K562 (cell line): ENCODE results near the gene TMEM43. TPM values are rescaled to one million over a fixed set of nuclear protein-coding genes. Genes with fewer than 3 reads are reported as not detected.
A peak's percentile ranks its signal among the peaks of the same experiment; 100 is the strongest.

Experiments used
- ARNT ChIP-seq, 2 experiments: fragments of 450-650 bp; IDR thresholded peaks; 2 replicates each; pipeline ENCODE4 v1.6.1; 2016; ENCODE audit warnings: mild to moderate bottlenecking in 1 of 2
- BHLHE40 ChIP-seq: IDR thresholded peaks from 2 replicates; pipeline ENCODE4 v1.6.1; 2011; ENCODE audit warnings: low read length, improper control_type of control experiment
- CTBP1 ChIP-seq: fragments of 450-650 bp; IDR thresholded peaks from 2 replicates; pipeline ENCODE4 v1.6.1; 2016; ENCODE audit warnings: borderline replicate concordance
- MECOM ChIP-seq: fragments of 250-450 bp; sonication (Bioruptor Pico); IDR thresholded peaks from 2 replicates; pipeline ENCODE4 v1.8.0; 2022; ENCODE audit warnings: inconsistent platforms
- NCOA1 ChIP-seq: fragments of 450-650 bp; IDR thresholded peaks from 2 replicates; pipeline ENCODE4 v1.6.1; 2016; ENCODE audit warnings: low read depth
- NFE2 ChIP-seq: IDR thresholded peaks from 2 replicates; pipeline ENCODE4 v1.6.1; 2014; ENCODE audit warnings: antibody characterized with exemption, low read depth
- SMARCA4 ChIP-seq: fragments of 450-650 bp; IDR thresholded peaks from 2 replicates; pipeline ENCODE4 v1.6.1; 2016
- ZC3H11A ChIP-seq: IDR thresholded peaks from 2 replicates; pipeline ENCODE4 v1.6.1; 2012; ENCODE audit warnings: low read depth, low read length, improper control_type of control experiment
- ZNF121 ChIP-seq: sonication (generic); formaldehyde crosslinking; conservative IDR thresholded peaks from 2 replicates; pipeline ENCODE4 v1.8.0; 2022; ENCODE audit warnings: missing genetic modification reagents
- polyA plus RNA-seq, 8 experiments: library from polyadenylated mRNA; depleted of rRNA in 4 of 8; stranded (reverse) in 5 of 8; unstranded in 3 of 8; fragments of >200 nt; fragmentation: Nextera tagmentation in 2 of 8; fragmentation: Illumina TruSeq in 1 of 8; extraction: Ambion mirVana in 2 of 8; extraction: Trizol in 1 of 8; gene quantifications; 2 replicates each; pipeline versions ENCODE4 v1.2.1 to v1.2.3, GENCODE V29; 2011 to 2014; ENCODE audit warnings: inconsistent platforms in 1 of 8, missing spikeins in 1 of 8
- total RNA-seq, 7 experiments: library from RNA; depleted of rRNA in 6 of 7; stranded (reverse); fragments of >200 nt in 6 of 7; fragmentation: Illumina TruSeq in 2 of 7; extraction: Trizol in 2 of 7; gene quantifications; 2 replicates each; pipeline versions ENCODE4 v1.2.1 to v1.2.3, GENCODE V29; 2011 to 2021; ENCODE audit warnings: low replicate concordance in 1 of 7
- TF ChIP-seq, protein P1 (sequence below): fragments of 450-650 bp; IDR thresholded peaks from 2 replicates; pipeline ENCODE4 v1.6.1; 2016; ENCODE audit warnings: low read depth, mild to moderate bottlenecking, moderate library complexity
- TF ChIP-seq, protein P2 (sequence below): fragments of 200-800 bp; sonication (Bioruptor generic); IDR thresholded peaks from 2 replicates; pipeline ENCODE4 v1.6.1; 2017; ENCODE audit warnings: missing genetic modification characterization, missing compliant biosample characterization
- TF ChIP-seq, protein P3 (sequence below): sonication (generic); formaldehyde crosslinking; IDR thresholded peaks from 2 replicates; pipeline ENCODE4 v1.8.0; 2022; ENCODE audit warnings: mild to moderate bottlenecking, missing genetic modification reagents

The TMEM43 gene
- total and polyA plus RNA-seq, 9 of the 15 experiments (the other 6 are each of a cell fraction or from before 2014, with no cell fraction given) = 16.7 to 46.1 (median 35.7) TPM

DNA sequence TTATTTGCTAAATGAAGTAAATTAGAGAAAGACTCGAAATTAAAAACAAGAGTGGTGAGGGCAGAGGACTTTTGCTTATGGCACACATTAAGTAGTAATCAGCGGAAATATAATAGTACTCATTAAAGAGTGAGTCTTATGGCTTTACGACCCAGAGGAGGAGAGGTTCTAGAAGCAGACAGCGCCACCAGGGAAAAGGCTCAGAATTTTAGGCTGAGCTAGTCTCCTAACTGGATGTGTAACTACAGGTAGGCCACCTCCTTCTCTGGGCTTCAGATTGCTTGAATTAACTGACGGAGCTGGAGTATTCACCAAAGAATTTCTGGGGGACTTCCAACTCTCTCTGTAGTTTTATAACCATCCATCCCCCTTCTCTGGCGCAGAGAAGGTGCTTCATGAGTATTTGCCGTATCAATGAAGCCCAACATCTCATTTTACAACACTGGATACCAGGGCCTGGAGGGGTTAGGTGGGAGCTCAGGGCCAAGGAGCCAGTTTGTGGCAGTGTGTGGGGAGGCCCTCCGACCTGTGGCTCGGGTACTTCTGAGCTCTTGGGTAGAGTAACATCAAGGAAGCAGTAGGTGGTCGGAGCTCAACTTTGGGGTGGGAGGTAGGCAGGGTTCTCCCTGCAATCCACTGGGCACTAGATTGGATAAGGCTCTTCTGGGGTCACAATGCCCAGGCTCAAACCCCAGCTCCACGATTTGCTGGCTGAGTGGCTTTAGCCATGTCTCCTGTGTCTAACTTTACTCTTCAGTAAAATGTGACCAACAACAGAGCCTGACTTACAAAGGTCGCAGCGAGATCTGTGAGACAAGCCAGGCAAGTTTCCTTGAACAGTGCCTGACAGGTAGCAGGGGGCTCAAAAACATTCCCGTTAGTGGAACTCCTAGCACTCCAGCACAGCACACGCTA lies 1.3 kb upstream of the TMEM43 start (continued):
- TF ChIP-seq, protein P1, sequence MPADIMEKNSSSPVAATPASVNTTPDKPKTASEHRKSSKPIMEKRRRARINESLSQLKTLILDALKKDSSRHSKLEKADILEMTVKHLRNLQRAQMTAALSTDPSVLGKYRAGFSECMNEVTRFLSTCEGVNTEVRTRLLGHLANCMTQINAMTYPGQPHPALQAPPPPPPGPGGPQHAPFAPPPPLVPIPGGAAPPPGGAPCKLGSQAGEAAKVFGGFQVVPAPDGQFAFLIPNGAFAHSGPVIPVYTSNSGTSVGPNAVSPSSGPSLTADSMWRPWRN = no peak
- TF ChIP-seq ARNT (IDR thresholded peaks at IDR 0.05) (no peak), BHLHE40 (no peak), ZNF121 (CRISPR knock-in tag) (no peak), NCOA1 (no peak), CTBP1 (no peak), NFE2 (no peak), MECOM (CRISPR knock-in tag) (0 out of 2 replicates have a peak, but pooled peaks have one; percentile 9), SMARCA4 (0 out of 2 replicates have a peak, but pooled peaks have one; percentile 20), ZC3H11A (no peak)
- TF ChIP-seq, protein P2, sequence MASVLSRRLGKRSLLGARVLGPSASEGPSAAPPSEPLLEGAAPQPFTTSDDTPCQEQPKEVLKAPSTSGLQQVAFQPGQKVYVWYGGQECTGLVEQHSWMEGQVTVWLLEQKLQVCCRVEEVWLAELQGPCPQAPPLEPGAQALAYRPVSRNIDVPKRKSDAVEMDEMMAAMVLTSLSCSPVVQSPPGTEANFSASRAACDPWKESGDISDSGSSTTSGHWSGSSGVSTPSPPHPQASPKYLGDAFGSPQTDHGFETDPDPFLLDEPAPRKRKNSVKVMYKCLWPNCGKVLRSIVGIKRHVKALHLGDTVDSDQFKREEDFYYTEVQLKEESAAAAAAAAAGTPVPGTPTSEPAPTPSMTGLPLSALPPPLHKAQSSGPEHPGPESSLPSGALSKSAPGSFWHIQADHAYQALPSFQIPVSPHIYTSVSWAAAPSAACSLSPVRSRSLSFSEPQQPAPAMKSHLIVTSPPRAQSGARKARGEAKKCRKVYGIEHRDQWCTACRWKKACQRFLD = no peak
- TF ChIP-seq, protein P3, sequence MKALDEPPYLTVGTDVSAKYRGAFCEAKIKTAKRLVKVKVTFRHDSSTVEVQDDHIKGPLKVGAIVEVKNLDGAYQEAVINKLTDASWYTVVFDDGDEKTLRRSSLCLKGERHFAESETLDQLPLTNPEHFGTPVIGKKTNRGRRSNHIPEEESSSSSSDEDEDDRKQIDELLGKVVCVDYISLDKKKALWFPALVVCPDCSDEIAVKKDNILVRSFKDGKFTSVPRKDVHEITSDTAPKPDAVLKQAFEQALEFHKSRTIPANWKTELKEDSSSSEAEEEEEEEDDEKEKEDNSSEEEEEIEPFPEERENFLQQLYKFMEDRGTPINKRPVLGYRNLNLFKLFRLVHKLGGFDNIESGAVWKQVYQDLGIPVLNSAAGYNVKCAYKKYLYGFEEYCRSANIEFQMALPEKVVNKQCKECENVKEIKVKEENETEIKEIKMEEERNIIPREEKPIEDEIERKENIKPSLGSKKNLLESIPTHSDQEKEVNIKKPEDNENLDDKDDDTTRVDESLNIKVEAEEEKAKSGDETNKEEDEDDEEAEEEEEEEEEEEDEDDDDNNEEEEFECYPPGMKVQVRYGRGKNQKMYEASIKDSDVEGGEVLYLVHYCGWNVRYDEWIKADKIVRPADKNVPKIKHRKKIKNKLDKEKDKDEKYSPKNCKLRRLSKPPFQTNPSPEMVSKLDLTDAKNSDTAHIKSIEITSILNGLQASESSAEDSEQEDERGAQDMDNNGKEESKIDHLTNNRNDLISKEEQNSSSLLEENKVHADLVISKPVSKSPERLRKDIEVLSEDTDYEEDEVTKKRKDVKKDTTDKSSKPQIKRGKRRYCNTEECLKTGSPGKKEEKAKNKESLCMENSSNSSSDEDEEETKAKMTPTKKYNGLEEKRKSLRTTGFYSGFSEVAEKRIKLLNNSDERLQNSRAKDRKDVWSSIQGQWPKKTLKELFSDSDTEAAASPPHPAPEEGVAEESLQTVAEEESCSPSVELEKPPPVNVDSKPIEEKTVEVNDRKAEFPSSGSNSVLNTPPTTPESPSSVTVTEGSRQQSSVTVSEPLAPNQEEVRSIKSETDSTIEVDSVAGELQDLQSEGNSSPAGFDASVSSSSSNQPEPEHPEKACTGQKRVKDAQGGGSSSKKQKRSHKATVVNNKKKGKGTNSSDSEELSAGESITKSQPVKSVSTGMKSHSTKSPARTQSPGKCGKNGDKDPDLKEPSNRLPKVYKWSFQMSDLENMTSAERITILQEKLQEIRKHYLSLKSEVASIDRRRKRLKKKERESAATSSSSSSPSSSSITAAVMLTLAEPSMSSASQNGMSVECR (CRISPR knock-in tag) = no peak
